Measurements from ENCODE around the gene KRTAP1-5. TPM values are rescaled to one million over a fixed set of nuclear protein-coding genes. Genes with fewer than 3 reads are reported as not detected.
"Not testable (repeated sequence)": the region's sequence is repeated elsewhere in the genome, so short reads cannot be mapped to it uniquely, and the experiment has no call there.

The KRTAP1-5 gene
- total RNA-seq, 5 donors from 2014 or later (not counting 1 experiment from before 2014, with no cell fraction given), result not detected

GRCh38 chr17:41052566-41052965 lies 25.6 kb upstream of the KRTAP1-5 start:
- Mint-ChIP-seq H3K36me3 (no peaks in the 10 kb centered on the region), H3K4me3 (no peak overlapping the region), H3K27ac (no peak overlapping the region), H3K4me1 (no peaks in the 10 kb centered on the region), H3K27me3 (peaks cover 11 to 50% of the 10 kb centered on the region in 2 donors), H3K9me3 (peaks cover 0 to 2% (median 0%) of the 10 kb centered on the region in 3 donors)
- no peak overlapping the region for H3K4me3 ChIP-seq (ENCODE audit: control insufficient read depth in 1 of 2, extremely low read depth in 1 of 2, low read length in 1 of 2)
- no peaks in the 10 kb centered on the region for H3K36me3 ChIP-seq (ENCODE audit: control insufficient read depth in 2 of 2, extremely low read depth in 1 of 2, insufficient read depth in 1 of 2, low read length in 1 of 2)
- ATAC-seq (replicated peaks in 1 of 4), result no peak
- no peaks in the 10 kb centered on the region for H3K4me1 ChIP-seq (ENCODE audit: control insufficient read depth in 1 of 2, extremely low read depth in 1 of 2, insufficient read depth in 2 of 2, low read length in 2 of 2)
- POLR2A ChIA-PET, result no interaction called here
- H3K9me3 ChIP-seq, result no peaks in the 10 kb centered on the region
- CTCF ChIA-PET, result interaction anchor here in 1 of 2 donors (0.6 kb wide), 1 partner anchor 141 kb away, joined by 4 read pairs; no protein-coding TSS in a partner anchor
- DNase-seq, result no peak
- H3K27me3 ChIP-seq (replicated peaks in 1 of 2; ENCODE audit: control insufficient read depth in 2 of 2, extremely low read depth in 1 of 2, insufficient read depth in 2 of 2, low read length in 1 of 2), result peaks cover 5 to 6% of the 10 kb centered on the region in 2 experiments
- no peak overlapping the region for H3K27ac ChIP-seq (ENCODE audit: low read length)

GRCh38 chr17:41049110-41049509 lies 22.1 kb upstream of the KRTAP1-5 start:
- H3K27ac ChIP-seq (ENCODE audit: low read length), result no peak overlapping the region
- Mint-ChIP-seq H3K9me3 (no peaks in the 10 kb centered on the region), H3K27ac (no peak overlapping the region), H3K36me3 (no peaks in the 10 kb centered on the region), H3K27me3 (peaks cover 17 to 44% of the 10 kb centered on the region in 2 donors), H3K4me1 (peaks cover 0 to 1% (median 0%) of the 10 kb centered on the region in 3 donors), H3K4me3 (no peak overlapping the region)
- WGBS (ENCODE audit: insufficient coverage), result 31% methylated on average over 2 of the region's 2 CpGs
- CTCF ChIA-PET, result no interaction called here
- no peaks in the 10 kb centered on the region for H3K9me3 ChIP-seq
- peaks cover 2 to 8% of the 10 kb centered on the region in 2 experiments for H3K27me3 ChIP-seq (replicated peaks in 1 of 2; ENCODE audit: control insufficient read depth in 2 of 2, extremely low read depth in 1 of 2, insufficient read depth in 2 of 2, low read length in 1 of 2)
- POLR2A ChIA-PET, result no interaction called here
- no peaks in the 10 kb centered on the region for H3K4me1 ChIP-seq (ENCODE audit: control insufficient read depth in 1 of 2, extremely low read depth in 1 of 2, insufficient read depth in 2 of 2, low read length in 2 of 2)
- no peak overlapping the region for H3K4me3 ChIP-seq (ENCODE audit: control insufficient read depth in 1 of 2, extremely low read depth in 1 of 2, low read length in 1 of 2)
- DNase-seq, result no peak
- ATAC-seq (replicated peaks in 1 of 4), result no peak
- H3K36me3 ChIP-seq (ENCODE audit: control insufficient read depth in 2 of 2, extremely low read depth in 1 of 2, insufficient read depth in 1 of 2, low read length in 1 of 2), result no peaks in the 10 kb centered on the region

GRCh38 chr17:41048441-41048840 lies 21.4 kb upstream of the KRTAP1-5 start:
- H3K4me1 ChIP-seq (ENCODE audit: control insufficient read depth in 1 of 2, extremely low read depth in 1 of 2, insufficient read depth in 2 of 2, low read length in 2 of 2), result no peaks in the 10 kb centered on the region
- Mint-ChIP-seq H3K4me1 (peaks cover 0 to 2% (median 0%) of the 10 kb centered on the region in 3 donors), H3K36me3 (no peaks in the 10 kb centered on the region), H3K27me3 (peaks cover 17 to 44% of the 10 kb centered on the region in 2 donors), H3K4me3 (no peak overlapping the region), H3K9me3 (peaks cover 0 to 4% (median 2%) of the 10 kb centered on the region in 3 donors), H3K27ac (no peak overlapping the region)
- WGBS (ENCODE audit: insufficient coverage), result 89% methylated on average over 5 of the region's 7 CpGs
- H3K27me3 ChIP-seq (replicated peaks in 1 of 2; ENCODE audit: control insufficient read depth in 2 of 2, extremely low read depth in 1 of 2, insufficient read depth in 2 of 2, low read length in 1 of 2), result peaks cover 2 to 8% of the 10 kb centered on the region in 2 experiments
- CTCF ChIA-PET, result no interaction called here
- POLR2A ChIA-PET, result no interaction called here
- no peak for ATAC-seq (replicated peaks in 1 of 4)
- H3K9me3 ChIP-seq, result no peaks in the 10 kb centered on the region
- no peaks in the 10 kb centered on the region for H3K36me3 ChIP-seq (ENCODE audit: control insufficient read depth in 2 of 2, extremely low read depth in 1 of 2, insufficient read depth in 1 of 2, low read length in 1 of 2)
- no peak for DNase-seq
- no peak overlapping the region for H3K27ac ChIP-seq (ENCODE audit: low read length)
- no peak overlapping the region for H3K4me3 ChIP-seq (ENCODE audit: control insufficient read depth in 1 of 2, extremely low read depth in 1 of 2, low read length in 1 of 2)

- CTCF ChIA-PET; H3K4me3 ChIP-seq (ENCODE audit: control insufficient read depth in 1 of 2, extremely low read depth in 1 of 2, low read length in 1 of 2); H3K27me3 ChIP-seq (replicated peaks in 1 of 2; ENCODE audit: control insufficient read depth in 2 of 2, extremely low read depth in 1 of 2, insufficient read depth in 2 of 2, low read length in 1 of 2); H3K4me1 Mint-ChIP-seq; H3K4me1 ChIP-seq (ENCODE audit: control insufficient read depth in 1 of 2, extremely low read depth in 1 of 2, insufficient read depth in 2 of 2, low read length in 2 of 2); H3K27ac Mint-ChIP-seq; H3K9me3 ChIP-seq; H3K4me3 Mint-ChIP-seq; POLR2A ChIA-PET; DNase-seq; ATAC-seq (replicated peaks in 1 of 4); H3K36me3 Mint-ChIP-seq; H3K36me3 ChIP-seq (ENCODE audit: control insufficient read depth in 2 of 2, extremely low read depth in 1 of 2, insufficient read depth in 1 of 2, low read length in 1 of 2); H3K27ac ChIP-seq (ENCODE audit: low read length); H3K9me3 Mint-ChIP-seq: not testable (repeated sequence)
- 73% methylated on average over 5 of the region's 33 CpGs for WGBS (ENCODE audit: insufficient coverage)
- peaks cover 23 to 45% of the 10 kb centered on the region in 2 donors for H3K27me3 Mint-ChIP-seq
Observed at GRCh38 chr17:41046735-41047465, 19.9 kb upstream of the KRTAP1-5 start, which contains the start of gene KRTAP2-1. KRTAP2-1 (minus strand) TSS chr17:41047316; CDS start chr17:41047267, 49 bp downstream.

GRCh38 chr17:41042953-41043352 lies 15.9 kb upstream of the KRTAP1-5 start:
- peaks cover 27 to 31% of the 10 kb centered on the region in 2 donors for H3K27me3 Mint-ChIP-seq
- CTCF ChIA-PET, result no interaction called here
- Histone ChIP-seq H3K27ac (ENCODE audit: low read length) (no peak overlapping the region), H3K9me3 (peaks cover 4% of the 10 kb centered on the region), H3K36me3 (ENCODE audit: control insufficient read depth in 2 of 2, extremely low read depth in 1 of 2, insufficient read depth in 1 of 2, low read length in 1 of 2) (no peaks in the 10 kb centered on the region), H3K27me3 (replicated peaks in 1 of 2; ENCODE audit: control insufficient read depth in 2 of 2, extremely low read depth in 1 of 2, insufficient read depth in 2 of 2, low read length in 1 of 2) (peaks cover 0 to 7% of the 10 kb centered on the region in 2 experiments), H3K4me3 (ENCODE audit: control insufficient read depth in 1 of 2, extremely low read depth in 1 of 2, low read length in 1 of 2) (no peak overlapping the region), H3K4me1 (ENCODE audit: control insufficient read depth in 1 of 2, extremely low read depth in 1 of 2, insufficient read depth in 2 of 2, low read length in 2 of 2) (no peaks in the 10 kb centered on the region)
- H3K9me3 Mint-ChIP-seq, result peaks cover 0 to 10% (median 5%) of the 10 kb centered on the region in 3 donors
- WGBS (ENCODE audit: insufficient coverage), result no CpG with 5 or more reads among the region's 1 CpG
- H3K4me1 Mint-ChIP-seq, result peaks cover 0 to 2% (median 0%) of the 10 kb centered on the region in 3 donors
- H3K4me3 Mint-ChIP-seq, result no peak overlapping the region
- no peak overlapping the region for H3K27ac Mint-ChIP-seq
- ATAC-seq (replicated peaks in 1 of 4) (no peak), DNase-seq (no peak)
- H3K36me3 Mint-ChIP-seq, result no peaks in the 10 kb centered on the region
- POLR2A ChIA-PET, result interaction anchor here in 1 of 2 donors (0.6 kb wide), 1 partner anchor 165 kb away, joined by 3 read pairs; no protein-coding TSS in a partner anchor

- H3K27ac ChIP-seq (ENCODE audit: low read length); H3K4me1 Mint-ChIP-seq; CTCF ChIA-PET; H3K4me3 Mint-ChIP-seq; ATAC-seq (replicated peaks in 1 of 4); H3K9me3 ChIP-seq; H3K4me3 ChIP-seq (ENCODE audit: control insufficient read depth in 1 of 2, extremely low read depth in 1 of 2, low read length in 1 of 2); H3K4me1 ChIP-seq (ENCODE audit: control insufficient read depth in 1 of 2, extremely low read depth in 1 of 2, insufficient read depth in 2 of 2, low read length in 2 of 2); POLR2A ChIA-PET; H3K36me3 Mint-ChIP-seq; H3K27ac Mint-ChIP-seq; H3K9me3 Mint-ChIP-seq; H3K27me3 ChIP-seq (replicated peaks in 1 of 2; ENCODE audit: control insufficient read depth in 2 of 2, extremely low read depth in 1 of 2, insufficient read depth in 2 of 2, low read length in 1 of 2); H3K36me3 ChIP-seq (ENCODE audit: control insufficient read depth in 2 of 2, extremely low read depth in 1 of 2, insufficient read depth in 1 of 2, low read length in 1 of 2); DNase-seq: not testable (repeated sequence)
- H3K27me3 Mint-ChIP-seq, result peaks cover 22 to 23% of the 10 kb centered on the region in 2 donors
- WGBS (ENCODE audit: insufficient coverage), result 89% methylated on average over 10 of the region's 14 CpGs
Observed at GRCh38 chr17:41040783-41041571, 14.0 kb upstream of the KRTAP1-5 start, which contains the start of gene KRTAP1-1. KRTAP1-1 (minus strand) TSS chr17:41041450; CDS start chr17:41041397, 53 bp downstream.

Data from T-cell (primary cell).